GM21737 (cell line): Measurements from ENCODE around the gene SLC26A6.

ENCODE experiments used
- ATAC-seq: cut with Tn5 transposase; IDR thresholded peaks from one replicate; pipeline ENCODE4 v1.9.1; 2021; ENCODE audit warnings: mild to moderate bottlenecking, moderate library complexity; ENCODE audit not compliant: unreplicated experiment

SLC26A6 gene

DNA sequence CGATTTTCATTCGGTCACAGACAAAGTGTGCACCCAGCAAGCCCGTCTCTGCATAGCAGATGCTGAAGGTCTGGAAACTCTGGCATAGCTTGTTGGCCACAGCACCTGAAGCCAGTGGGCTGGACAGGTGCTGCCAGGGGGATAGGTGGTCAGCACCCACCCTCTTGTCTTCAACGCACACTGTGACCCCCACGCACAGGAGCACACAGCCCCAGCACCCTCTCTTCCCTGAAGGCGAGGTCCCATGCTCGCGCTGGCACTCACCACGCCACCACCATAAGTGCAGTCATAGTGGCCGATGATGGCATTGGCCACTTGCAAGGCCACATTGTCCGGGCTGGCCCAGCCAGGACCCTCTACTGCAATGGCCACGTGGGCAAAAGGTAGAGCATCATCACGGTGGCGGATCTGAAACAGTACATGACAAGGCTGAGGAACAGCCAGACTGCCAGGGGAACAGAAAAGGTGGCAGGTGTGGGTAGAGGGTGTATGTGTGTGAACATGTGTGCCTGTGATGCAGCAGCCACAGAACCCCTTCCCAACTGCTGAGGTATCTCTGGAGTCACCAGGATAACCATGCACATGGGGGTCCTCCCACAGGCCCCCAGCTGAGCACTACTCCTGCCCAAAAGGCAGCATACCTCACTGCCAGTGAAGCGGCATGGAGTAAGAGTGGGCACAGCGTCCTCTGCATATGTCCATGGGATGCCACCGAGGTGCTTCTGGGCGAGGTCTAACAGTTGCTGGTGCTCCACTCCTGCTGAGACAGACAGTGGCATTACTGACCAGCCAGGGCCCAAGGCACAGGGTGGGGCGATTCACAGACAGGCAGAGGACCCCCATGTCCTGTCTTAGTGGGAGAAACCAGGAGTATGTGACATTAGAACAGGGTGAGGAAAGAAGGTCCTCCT lies 34.3 kb downstream of the SLC26A6 start:
- ATAC-seq = no peak

DNA sequence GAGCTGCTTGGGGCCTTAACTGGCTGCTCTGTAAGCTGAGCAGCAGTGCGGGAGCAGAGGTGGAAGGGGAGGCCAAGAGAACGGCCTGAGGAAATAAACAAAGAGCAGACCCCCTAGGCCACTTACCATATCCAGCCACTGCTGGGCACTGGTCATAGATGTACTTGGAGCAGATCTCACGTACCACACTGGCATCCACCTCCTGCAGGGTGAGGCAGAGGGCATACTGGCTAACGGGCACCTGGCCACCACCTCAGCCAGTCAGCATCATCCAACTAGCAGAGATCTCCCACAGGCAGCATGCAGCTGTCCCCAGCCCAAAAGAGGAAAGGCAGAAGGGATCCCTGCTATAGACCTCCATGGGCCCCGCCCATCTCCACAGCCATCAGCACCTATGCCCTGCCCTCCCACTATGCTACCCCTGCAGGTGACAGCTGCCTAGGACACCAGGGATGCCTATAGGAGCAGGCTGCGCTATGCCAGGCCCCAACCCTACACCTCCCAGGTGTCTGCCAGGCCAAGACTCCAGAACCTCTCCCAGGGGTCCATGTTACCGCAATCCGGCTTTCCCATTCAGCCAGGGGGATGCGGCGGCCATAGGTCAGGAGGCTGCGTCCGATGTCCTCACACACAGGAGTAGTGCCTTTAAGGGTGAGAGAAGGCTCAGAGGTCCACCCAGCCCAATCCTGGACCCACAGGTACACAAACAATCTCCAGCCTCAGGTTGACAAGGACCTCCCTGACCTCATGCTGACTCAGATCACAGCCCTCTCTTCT lies 35.6 kb downstream of the SLC26A6 start:
- no peak for ATAC-seq

DNA sequence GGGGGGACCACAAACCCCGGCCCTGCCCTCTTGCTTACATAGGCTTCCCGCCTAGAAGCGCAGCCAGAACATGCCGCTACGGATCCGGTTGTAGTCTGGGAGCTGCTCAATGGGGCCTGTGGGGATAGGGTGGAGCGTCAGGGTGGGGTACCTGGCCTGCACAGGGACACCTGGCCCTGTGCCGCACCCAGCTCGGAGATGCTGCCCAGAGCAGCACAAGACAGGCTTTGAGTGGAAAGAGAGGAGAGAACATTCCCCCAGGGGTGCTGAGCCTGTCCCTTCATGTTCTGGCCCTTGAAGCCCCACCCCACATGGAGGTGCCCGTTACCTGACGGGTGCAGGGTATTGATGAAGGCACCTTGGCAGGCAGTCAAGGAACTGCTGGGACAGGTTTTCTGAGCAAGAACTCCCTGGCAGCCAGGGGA lies 36.2 kb downstream of the SLC26A6 start:
- ATAC-seq = no peak

DNA sequence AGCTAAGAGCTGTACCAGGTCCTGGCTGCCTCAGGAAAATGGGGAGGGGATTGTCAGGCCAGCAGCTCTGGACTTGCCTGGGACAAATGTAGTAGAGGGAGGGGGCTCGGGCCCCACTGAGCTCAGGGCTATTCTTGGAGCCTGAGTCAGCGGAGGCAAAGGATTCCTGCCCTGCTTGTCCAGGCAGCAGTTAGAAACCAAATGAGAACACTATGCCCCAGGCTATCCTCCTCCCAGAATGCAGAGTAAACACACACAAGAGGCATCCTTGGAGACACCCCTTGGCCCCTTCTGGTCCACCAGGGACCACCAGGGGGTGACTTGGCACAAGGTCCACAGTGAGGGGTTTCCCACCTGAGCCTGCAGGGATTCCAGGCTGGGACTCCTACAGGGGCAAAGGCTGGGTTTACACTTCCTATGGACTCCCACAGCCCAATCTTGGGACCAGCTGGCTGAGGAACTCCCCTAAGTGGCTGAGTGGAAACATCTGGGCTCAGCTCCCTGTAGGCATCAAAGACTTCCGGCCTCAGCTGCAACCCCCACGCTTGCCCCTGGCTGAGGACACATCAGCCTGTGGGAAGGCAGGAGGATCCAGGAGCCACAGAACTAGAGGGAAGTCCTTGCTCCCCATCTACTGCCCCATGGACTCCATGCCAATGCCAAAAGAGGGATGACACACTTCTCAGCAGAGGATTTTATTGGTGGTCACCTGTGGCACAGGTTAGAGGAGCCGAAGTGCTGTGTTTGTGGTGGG lies 36.8 kb downstream of the SLC26A6 start:
- ATAC-seq = no peak

DNA sequence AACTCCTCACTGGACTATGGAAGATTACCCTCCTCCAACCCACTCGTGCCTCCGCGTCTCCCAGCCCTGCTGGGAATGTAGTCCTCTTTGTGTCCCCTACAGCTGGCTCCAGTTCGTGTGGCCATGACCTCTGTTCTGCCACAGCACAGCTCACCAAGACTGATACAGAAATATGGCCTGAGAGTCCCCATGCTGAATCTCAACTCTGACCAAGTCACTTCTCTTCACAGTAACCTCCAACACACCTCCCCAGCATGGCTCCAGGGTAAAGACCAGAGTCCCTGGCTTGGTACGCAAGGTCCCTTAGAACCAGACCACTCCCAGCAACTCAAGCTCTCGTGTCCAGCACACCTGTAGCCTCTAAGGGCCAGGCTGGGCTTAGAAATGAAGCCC lies 37.9 kb downstream of the SLC26A6 start:
- ATAC-seq = no peak

DNA sequence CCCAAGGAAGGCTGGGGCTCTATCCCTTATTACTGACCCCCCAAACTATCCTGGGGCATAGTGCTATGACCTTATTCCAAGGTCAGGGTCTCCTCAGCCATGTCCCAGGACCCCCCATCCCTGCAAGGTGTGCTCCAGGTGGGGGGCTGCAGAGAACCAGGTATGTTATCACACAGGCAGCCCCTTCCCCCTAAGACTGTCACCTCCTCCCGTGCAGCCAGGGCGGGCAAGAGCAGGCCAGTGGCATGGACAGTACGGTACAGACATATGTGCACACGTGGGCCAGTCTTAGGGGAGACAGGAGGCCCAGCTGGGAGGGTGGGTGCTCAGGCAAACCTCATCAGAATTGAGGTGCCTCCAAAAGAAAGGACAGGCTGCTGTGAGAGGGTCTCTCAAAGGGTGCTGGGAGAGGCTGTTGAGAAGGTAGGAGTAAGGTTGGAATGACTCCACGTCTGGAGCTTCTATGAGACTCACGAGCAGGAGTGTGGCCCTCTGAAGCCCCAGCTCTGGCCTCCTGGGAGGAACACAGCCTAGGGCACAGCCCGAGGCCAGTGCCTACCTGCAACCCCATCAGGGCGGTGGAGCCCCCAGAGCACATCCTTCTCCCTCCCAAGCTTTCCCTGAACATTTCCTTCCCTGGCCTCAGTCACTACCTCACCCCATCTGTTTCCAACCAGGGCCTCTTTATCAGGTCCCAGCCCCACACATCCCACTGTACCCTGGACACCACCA lies 38.4 kb downstream of the SLC26A6 start:
- ATAC-seq = no peak

DNA sequence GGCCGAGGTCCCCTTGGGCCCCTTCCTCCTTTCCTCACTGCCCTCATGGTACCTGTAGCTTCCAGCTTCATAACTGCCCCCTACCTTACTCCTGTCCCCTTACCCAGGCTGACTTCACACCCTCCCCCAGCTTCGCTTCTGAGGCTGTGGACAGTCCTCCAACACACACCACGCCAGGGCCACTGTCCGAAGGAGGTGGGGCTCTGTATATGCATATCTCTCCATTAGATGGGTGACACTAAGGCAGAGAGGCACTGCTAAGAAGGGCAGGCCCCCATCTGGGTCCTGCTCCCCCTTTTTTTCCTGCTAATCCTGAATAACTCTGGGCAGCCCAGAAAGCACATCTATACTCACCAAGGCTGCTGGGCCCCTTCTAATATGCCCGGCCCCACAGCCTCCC lies 39.1 kb downstream of the SLC26A6 start:
- ATAC-seq = no peak

DNA sequence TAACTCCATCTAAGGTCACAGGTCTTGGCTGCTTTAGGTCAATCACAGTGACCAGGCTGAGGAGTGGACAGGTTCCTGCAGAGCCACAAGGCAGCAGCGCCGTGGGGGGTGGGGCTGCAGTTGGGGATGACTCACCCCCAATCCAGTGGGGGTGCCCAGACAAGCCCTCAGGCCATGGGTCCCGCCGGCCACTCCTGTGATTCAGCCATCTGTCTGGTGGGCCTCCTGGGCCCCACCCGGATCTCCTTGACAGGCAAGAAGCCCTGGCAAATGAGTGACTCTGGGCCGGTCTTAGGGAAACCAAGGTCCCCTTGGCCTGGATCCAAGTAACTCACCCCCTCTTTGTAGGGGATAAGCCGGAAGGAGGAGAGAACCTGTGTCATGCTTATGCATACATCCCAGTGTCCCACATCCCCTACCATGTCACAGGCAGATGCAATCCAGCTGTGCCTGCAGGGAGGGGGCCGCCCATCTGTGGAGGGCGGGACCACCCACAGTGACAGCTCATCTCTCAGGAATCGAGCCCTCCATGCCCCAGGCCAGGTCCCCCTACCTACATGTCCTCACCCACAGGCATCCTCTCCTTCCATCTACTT lies 39.6 kb downstream of the SLC26A6 start:
- no peak for ATAC-seq

DNA sequence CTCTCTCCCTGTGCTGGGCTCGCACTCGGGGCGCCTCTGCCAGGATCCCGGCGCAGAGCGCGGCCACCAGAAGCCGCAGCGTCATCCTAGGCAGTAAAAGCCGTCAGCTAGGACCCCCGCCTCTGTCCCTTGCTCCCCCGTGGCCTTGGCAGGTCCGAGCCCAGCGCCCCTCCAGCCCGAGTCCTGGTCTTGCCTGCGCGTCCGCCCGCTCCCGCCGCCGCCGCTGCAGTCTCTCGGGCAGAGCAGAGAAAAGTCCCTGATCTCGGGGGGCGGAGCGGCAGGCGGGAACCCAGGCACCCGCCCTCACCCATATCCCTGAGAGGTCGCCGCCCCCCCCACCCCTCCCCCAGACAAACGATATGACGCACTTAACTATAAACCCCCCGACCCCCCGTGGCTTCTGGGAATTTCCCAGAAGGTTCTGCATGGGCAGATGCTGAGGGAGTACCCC lies 40.2 kb downstream of the SLC26A6 start, which contains the start of gene COL7A1:
Gene COL7A1, minus strand, starts transcription at position 255 of the 451 bp plus-strand sequence. Its CDS starts 170 bp downstream, at position 85.
- no peak for ATAC-seq

DNA sequence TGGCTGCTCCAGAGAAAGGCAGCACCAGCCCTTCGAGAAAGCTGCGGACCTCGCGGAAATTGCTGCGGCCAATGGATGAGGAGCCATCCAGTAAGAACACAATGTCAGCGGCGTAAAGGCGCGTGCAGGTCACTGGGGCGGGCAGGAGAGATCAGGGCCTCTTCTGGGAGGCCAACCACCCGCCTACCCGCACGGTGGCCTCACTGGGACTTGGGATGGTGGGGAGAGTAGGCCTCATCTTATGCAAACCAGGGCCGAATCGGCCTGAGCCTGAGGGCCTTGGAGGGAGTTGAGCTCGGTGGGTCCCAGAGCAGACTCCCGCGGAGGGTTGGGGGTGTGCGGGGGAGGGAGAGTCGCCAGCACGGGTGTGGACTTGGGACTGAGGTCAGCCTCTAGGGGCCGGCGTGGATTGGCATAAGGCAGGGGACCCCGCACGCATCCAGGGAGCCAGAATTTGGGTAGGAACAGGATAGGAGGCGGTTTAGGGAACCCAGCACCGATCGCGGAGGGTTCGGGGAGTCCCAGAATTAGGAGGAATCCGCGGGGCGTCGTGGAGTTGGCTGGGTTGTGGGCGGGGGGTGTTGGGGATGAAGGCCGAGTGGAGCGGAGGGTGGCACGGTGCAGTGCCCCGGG lies 40.7 kb downstream of the SLC26A6 start:
- no peak for ATAC-seq

DNA sequence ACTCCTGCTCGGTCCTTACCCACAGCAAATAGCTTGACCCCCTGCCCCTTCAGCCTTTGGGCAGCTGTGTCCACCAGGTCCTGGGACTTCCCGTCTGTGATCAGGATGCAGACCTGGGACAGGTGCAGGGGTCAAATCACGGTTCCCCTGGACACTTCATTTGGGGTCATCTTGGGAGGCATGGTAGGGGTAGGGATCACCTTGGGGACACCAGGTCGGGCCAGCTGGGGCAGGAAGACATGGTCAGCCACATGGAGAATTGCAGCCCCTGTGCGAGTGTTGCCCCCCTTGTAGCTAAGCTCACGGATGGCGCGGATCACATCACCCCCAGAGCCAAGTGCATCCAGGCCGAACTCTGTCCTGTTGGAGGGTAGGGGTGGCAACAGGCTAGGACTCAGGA lies 41.9 kb downstream of the SLC26A6 start:
- no peak for ATAC-seq

DNA sequence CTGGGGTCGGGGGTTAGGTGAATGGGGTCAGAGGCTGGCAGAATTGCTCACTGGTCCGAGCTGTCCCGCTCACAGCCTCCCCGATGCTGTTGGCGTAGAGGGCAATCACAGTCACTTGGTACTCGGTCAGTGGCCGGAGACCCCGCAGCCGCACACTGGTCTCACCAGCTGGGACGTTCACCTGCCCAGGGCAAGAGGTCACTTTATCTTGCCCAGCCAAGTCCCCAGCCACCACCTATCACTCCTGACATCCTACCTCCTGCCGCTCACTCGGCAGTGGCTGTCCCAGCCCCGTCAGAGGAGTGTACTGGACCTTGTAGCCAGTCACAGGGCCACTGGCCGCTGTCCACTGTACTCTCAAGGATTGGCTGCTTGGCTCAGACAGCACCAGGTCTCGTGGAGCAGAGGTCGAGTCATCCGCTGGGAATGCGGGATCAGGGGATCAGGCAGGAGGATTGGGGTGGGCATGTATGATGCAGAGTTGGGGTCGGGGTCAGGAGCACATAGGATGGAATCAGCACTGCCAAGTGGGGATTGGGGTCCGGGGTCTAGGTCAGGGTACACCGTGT lies 42.7 kb downstream of the SLC26A6 start:
- ATAC-seq = no peak

DNA sequence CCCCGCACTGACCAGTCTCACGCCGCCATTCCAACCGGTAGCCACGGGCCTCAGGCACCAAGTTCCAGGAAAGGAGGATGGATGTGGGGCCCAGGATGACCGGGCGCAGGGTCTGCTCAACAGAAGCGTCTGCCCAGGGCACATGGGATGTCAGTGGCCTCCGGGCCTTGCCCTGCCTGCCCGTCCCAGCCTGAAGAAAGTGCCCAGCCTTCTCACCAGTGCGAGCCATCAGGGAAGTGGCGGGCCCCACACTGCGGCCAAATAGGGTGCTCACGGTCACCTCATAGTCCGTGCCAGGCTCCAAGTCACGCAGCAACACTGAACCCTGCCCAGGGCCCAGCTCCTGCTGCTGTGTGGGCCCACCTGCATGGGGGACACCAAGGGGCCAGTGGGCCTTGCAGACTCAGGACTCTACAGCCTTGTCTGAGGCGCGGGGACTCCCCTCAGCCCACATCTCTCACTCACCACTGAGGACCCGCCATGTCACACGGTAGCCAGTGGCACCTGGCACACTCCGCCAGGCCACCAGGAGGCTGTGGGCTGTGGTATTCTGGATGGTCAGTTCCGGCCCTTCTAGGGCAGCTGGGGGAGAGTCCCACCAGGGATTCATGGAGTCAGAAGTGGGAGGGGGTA lies 43.3 kb downstream of the SLC26A6 start:
- no peak for ATAC-seq

DNA sequence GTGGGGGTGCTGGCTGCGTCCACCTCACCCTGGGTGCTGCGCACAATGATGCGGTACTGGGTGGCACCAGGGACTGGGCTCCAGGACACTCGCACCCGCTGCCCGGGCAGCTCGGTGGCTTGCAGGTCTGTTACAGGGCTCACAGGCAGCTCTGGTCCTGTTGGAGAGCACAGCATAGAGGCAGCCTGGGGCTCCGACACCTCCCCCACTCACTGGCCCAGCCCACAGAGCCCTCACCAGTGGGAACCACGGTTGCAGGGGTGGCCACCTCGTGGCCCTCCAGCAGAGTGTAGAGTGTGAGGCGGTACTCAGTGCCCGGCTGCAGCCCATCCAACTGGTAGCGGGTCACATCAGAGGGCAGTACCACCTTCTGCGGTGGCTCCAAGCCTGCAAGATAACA lies 43.8 kb downstream of the SLC26A6 start:
- no peak for ATAC-seq

DNA sequence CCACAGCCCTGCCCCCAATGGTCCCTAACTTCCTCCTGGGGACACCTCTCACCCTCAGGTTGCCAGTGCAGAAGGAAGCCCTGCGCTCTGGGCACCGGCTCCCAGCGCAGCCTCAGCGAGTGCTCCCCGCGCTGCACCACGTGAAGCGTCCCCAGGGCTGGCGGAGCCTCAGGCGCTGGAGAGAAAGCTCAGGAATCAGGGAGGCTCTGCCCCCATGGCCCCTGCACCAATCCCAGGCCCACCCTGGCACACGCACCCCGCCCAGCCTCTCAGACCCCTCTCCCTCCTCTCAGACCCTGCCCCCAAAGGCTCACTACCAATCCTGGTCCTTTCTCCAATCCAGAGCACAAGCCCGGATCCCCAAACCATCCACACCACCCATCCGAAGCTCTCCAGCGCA lies 47.0 kb downstream of the SLC26A6 start:
- no peak for ATAC-seq

DNA sequence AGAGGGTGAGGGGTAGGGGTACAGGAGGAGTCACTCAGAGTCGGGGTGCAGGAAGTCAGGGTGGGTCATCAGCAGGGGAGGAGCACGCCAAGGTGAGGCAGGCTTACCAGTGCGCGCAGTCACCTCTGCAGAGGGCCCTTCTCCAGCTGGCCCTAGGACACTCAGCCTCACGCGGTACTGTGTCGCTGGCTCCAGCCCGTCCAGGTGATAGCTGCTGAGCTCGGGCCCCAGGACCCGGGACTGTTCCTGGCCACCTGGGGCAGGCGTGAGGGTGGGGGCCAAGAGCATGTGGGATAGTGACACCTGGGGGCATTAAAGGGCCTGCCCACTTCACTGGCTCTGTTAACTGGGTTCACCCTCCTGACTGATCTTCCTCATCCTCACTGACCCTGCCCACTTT lies 47.6 kb downstream of the SLC26A6 start:
- no peak for ATAC-seq

DNA sequence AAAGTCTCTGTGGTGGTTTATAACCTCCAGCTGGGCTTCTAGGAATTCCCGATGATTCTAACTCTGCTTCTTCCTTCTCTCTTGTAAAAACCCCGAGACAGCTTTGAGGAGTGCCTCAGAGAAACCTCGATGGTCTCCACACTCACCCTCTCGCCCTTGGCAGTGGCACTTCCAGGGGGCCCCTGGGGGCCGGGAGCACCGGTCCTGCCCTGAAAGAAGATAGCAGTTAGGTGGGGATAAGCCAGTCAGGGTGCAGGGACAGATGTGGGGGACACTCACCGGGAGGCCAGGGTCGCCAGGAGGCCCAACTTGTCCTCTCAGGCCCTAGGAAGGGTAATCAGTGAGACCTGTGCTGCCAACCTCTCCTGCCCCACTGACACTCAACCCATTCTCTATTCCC lies 49.9 kb downstream of the SLC26A6 start:
- ATAC-seq = no peak

DNA sequence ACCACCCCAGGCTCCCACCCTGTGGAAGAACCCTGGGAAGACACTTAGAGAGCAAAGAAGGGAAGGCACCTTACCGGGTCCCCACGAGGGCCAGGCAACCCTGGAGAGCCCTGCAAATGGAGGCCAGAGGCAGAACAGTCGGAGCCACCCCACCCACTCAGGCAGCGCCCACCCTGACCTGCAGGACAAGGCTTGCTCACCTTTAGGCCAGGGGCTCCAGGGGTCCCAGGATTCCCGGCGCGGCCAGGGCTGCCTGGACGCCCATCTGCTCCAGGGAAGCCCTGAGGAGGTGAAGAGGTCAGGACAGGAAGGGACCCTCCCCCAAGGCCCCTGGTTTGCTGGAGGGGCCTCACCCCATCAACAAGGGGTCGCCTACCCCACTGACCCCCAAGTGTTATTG lies 50.4 kb downstream of the SLC26A6 start:
- ATAC-seq = no peak
